ENCODE measurements around the gene HK2.

- no peak for TF ChIP-seq CTCF (IDR thresholded peaks at IDR 0.05; ENCODE audit: low read depth, low read length)
- TF ChIP-seq POLR2A (IDR thresholded peaks at IDR 0.05; ENCODE audit: extremely low read depth, insufficient read length) = no peak
These were observed 58.7 kb downstream of the HK2 start for GRCh38 chr2:74892609-74893008.

All from NB4 (cell line).